GM19452 (cell line): ENCODE results near the gene CEP72.

Experiments
- ATAC-seq: cut with Tn5 transposase; IDR thresholded peaks from one replicate; pipeline ENCODE4 v1.9.1; 2021; ENCODE audit not compliant: unreplicated experiment

The CEP72 gene

GRCh38 chr5:654071-654778 is 42.1 kb downstream of the CEP72 start:
- no peak for ATAC-seq

- no peak for ATAC-seq
Observed at GRCh38 chr5:655406-655805, 43.3 kb downstream of the CEP72 start.

GRCh38 chr5:657570-657969 is 45.4 kb downstream of the CEP72 start:
- no peak for ATAC-seq

GRCh38 chr5:658103-658502 is 46.0 kb downstream of the CEP72 start:
- no peak for ATAC-seq

- ATAC-seq, result no peak
Observed at GRCh38 chr5:659496-660263, 47.5 kb downstream of the CEP72 start.

- no peak for ATAC-seq
Observed at GRCh38 chr5:660491-661030, 48.4 kb downstream of the CEP72 start.

GRCh38 chr5:661891-662750 is 50.0 kb downstream of the CEP72 start:
- no peak for ATAC-seq

- ATAC-seq, result no peak
Observed at GRCh38 chr5:662751-663435, 50.8 kb downstream of the CEP72 start.

- no peak for ATAC-seq
Observed at GRCh38 chr5:663436-664342, 51.5 kb downstream of the CEP72 start.

- no peak for ATAC-seq
Observed at GRCh38 chr5:664343-664993, 52.3 kb downstream of the CEP72 start.

- ATAC-seq, result no peak
Observed at GRCh38 chr5:664994-665360, 52.8 kb downstream of the CEP72 start.

- ATAC-seq, result no peak
Observed at GRCh38 chr5:665541-665955, 53.4 kb downstream of the CEP72 start.

- no peak for ATAC-seq
Observed at GRCh38 chr5:665956-666711, 54.0 kb downstream of the CEP72 start.

- no peak for ATAC-seq
Observed at GRCh38 chr5:666816-667498, 54.8 kb downstream of the CEP72 start.

- no peak for ATAC-seq
Observed at GRCh38 chr5:668283-668995, 56.3 kb downstream of the CEP72 start.

GRCh38 chr5:669111-669841 is 57.1 kb downstream of the CEP72 start:
- ATAC-seq, result no peak
